ENCODE data around the gene VWA8.
"Not testable (repeated sequence)": the region's sequence is repeated elsewhere in the genome, so short reads cannot be mapped to it uniquely, and the experiment has no call there.

The VWA8 gene

GRCh38 chr13:41934120-41934519 is 26.8 kb downstream of the VWA8 start:
- DNase-seq, result no peak
- in situ Hi-C loops (cut with HindIII; ENCODE audit: low pct_ligation_motif_present, low sequenced_read_pairs), result no loop called here
- TF ChIP-seq CTCF (IDR thresholded peaks at IDR 0.05; ENCODE audit: low read depth, low read length, missing control alignments), result no peak
- no peak overlapping the region for H3K4me3 ChIP-seq (ENCODE audit: low read depth, low read length)
- no peak overlapping the region for H3K27ac ChIP-seq
- no peaks in the 10 kb centered on the region for H3K27me3 ChIP-seq (replicated peaks)
- H3K36me3 ChIP-seq (replicated peaks), result no peaks in the 10 kb centered on the region

GRCh38 chr13:41931337-41931736 is 29.6 kb downstream of the VWA8 start:
- in situ Hi-C loops (cut with HindIII; ENCODE audit: low pct_ligation_motif_present, low sequenced_read_pairs), result no loop called here
- Histone ChIP-seq H3K27me3 (replicated peaks) (no peaks in the 10 kb centered on the region), H3K36me3 (replicated peaks) (no peaks in the 10 kb centered on the region), H3K27ac (no peak overlapping the region), H3K4me3 (ENCODE audit: low read depth, low read length) (no peak overlapping the region)
- TF ChIP-seq CTCF (IDR thresholded peaks at IDR 0.05; ENCODE audit: low read depth, low read length, missing control alignments), result no peak
- DNase-seq, result no peak

- no peak for DNase-seq
- Histone ChIP-seq H3K27me3 (replicated peaks) (no peaks in the 10 kb centered on the region), H3K36me3 (replicated peaks) (no peaks in the 10 kb centered on the region), H3K27ac (no peak overlapping the region), H3K4me3 (ENCODE audit: low read depth, low read length) (no peak overlapping the region)
- in situ Hi-C loops (cut with HindIII; ENCODE audit: low pct_ligation_motif_present, low sequenced_read_pairs), result no loop called here
- no peak for TF ChIP-seq CTCF (IDR thresholded peaks at IDR 0.05; ENCODE audit: low read depth, low read length, missing control alignments)
Measured at GRCh38 chr13:41930154-41930553, 30.8 kb downstream of the VWA8 start.

- Histone ChIP-seq H3K4me3 (ENCODE audit: low read depth, low read length) (no peak overlapping the region), H3K27ac (no peak overlapping the region), H3K27me3 (replicated peaks) (no peaks in the 10 kb centered on the region), H3K36me3 (replicated peaks) (no peaks in the 10 kb centered on the region)
- no peak for DNase-seq
- no peak for TF ChIP-seq CTCF (IDR thresholded peaks at IDR 0.05; ENCODE audit: low read depth, low read length, missing control alignments)
- in situ Hi-C loops (cut with HindIII; ENCODE audit: low pct_ligation_motif_present, low sequenced_read_pairs), result no loop called here
Measured at GRCh38 chr13:41928323-41928722, 32.6 kb downstream of the VWA8 start.

GRCh38 chr13:41925014-41925413 is 35.9 kb downstream of the VWA8 start:
- H3K4me3 ChIP-seq (ENCODE audit: low read depth, low read length), result no peak overlapping the region
- DNase-seq, result no peak
- TF ChIP-seq CTCF (IDR thresholded peaks at IDR 0.05; ENCODE audit: low read depth, low read length, missing control alignments), result no peak
- in situ Hi-C loops (cut with HindIII; ENCODE audit: low pct_ligation_motif_present, low sequenced_read_pairs), result no loop called here
- H3K27ac ChIP-seq, result no peak overlapping the region
- no peaks in the 10 kb centered on the region for H3K27me3 ChIP-seq (replicated peaks)
- H3K36me3 ChIP-seq (replicated peaks), result no peaks in the 10 kb centered on the region

GRCh38 chr13:41922894-41923293 is 38.0 kb downstream of the VWA8 start:
- H3K27me3 ChIP-seq (replicated peaks); H3K36me3 ChIP-seq (replicated peaks); DNase-seq; in situ Hi-C loops (cut with HindIII; ENCODE audit: low pct_ligation_motif_present, low sequenced_read_pairs); H3K27ac ChIP-seq; H3K4me3 ChIP-seq (ENCODE audit: low read depth, low read length): not testable (repeated sequence)
